HG02678 (cell line): Measurements from ENCODE around the gene ASPA.
"Not testable (repeated sequence)": the region's sequence is repeated elsewhere in the genome, so short reads cannot be mapped to it uniquely, and the experiment has no call there.

Source experiments
- ATAC-seq: cut with Tn5 transposase; IDR thresholded peaks from one replicate; pipeline ENCODE4 v1.9.1; 2021; ENCODE audit warnings: mild to moderate bottlenecking, moderate library complexity; ENCODE audit not compliant: unreplicated experiment

Gene ASPA

DNA sequence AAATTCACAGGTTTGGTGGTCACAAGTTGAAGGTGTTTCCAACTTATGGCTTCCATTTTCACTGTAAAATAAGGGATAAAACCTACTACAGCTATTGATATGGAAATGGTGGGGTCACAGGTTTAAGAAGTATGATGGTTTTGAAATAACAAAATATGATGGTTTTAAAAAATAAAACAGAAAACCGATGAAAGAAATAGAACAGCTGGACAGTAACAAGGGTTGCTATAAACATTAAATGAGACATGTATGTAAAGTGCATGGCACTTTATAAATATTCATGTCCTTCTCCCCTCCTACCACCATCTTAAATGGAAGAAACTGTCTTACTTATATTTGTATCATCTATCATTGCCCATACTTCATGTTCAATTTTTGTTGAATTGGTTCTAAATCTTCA lies 31.3 kb downstream of the ASPA start:
- no peak for ATAC-seq

DNA sequence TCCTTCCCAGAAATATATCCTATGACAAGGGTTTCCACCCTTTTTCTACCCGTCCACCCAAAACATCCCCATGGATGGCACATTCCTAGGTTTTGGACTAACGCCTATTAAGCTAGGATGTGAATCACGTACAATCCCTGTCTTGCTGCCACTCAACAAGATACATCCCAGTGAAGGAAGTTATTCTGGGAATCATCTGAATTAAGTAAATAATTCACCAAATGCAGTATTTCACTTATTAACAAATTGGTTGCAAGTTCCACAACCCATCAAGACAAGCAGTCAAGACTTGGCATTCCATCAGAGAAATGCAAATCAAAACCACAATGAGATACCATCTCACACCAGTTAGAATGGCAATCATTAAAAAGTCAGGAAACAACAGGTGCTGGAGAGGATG lies 32.1 kb downstream of the ASPA start:
- no peak for ATAC-seq

DNA sequence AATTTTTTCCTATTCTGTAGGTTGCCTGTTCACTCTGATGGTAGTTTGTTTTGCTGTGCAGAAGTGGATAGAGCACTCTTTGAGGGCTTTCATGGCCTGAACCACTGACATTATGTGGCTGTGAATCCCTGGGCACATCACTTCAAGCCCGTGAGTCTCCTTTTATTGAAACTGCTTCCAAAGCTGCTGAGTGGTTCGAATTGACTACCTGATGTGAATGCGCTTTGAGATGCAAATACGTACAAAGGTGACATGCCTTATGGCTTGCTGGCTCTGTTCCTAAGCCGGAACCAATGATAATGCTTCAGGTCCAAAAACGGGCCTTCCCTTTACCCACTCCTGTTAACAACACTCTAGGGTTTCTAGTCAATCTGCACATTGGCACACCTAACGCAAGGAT lies 34.3 kb downstream of the ASPA start:
- ATAC-seq: no peak

DNA sequence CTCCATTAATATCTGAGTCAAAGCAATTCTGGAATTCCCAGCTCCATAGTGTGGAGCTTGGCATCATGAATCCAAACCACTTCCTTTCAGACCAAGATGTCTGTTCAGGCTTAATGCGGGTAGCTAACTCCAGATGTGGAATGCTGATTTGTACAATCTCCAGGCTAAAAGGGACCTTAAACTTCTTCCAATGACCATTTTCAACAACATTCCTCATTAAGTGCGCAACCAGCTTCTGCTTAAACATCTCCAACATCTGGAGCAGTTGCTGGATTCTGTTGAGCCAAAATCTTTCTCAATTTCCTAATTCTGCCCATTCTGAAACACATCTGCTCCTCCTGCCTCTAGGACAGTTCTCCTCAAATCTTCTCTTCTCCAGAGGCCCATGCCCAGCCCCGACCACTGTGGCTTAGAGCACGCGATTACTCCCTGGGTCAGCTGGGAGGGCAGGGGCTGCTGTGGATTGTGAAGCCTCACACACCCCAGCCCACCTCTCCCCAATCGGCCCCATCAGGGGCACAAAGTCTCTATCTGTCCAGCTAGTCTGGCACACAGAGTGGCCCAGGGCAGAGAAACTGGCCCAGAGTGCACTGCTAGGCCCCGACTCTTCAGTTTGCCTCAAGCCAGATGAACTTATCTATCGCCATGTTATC lies 36.2 kb downstream of the ASPA start:
- no peak for ATAC-seq

DNA sequence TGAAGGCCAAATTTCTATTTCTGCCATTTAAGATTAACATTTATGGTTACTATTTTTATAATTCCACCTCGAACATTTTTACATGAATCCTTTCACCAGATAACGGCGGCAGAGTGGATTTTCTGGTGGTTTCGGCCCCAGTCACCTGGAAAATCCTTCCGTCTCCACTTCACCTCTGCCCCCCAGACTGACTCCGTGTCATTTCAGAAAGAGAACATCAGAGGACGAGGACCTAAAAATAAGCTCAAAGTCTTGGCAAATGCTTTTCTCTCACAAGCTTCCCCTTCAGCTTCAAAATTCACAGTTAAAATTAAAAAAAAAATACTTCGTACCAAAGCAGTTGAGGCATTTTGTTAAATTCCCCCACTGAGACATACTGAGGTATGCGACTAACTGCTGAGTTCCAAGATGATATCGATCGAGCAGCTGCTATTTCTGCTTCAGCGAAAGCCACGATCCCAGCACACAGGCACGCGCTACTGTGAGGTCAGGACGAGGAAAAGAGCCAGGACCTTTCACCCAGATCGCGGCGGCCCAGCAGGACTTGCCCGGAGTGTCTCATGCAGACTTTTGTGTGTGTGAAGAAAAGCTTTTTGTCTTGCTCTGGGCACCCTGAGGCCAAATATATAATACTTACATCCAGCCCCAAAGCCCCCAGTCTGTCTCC lies 36.8 kb downstream of the ASPA start:
- no peak for ATAC-seq

DNA sequence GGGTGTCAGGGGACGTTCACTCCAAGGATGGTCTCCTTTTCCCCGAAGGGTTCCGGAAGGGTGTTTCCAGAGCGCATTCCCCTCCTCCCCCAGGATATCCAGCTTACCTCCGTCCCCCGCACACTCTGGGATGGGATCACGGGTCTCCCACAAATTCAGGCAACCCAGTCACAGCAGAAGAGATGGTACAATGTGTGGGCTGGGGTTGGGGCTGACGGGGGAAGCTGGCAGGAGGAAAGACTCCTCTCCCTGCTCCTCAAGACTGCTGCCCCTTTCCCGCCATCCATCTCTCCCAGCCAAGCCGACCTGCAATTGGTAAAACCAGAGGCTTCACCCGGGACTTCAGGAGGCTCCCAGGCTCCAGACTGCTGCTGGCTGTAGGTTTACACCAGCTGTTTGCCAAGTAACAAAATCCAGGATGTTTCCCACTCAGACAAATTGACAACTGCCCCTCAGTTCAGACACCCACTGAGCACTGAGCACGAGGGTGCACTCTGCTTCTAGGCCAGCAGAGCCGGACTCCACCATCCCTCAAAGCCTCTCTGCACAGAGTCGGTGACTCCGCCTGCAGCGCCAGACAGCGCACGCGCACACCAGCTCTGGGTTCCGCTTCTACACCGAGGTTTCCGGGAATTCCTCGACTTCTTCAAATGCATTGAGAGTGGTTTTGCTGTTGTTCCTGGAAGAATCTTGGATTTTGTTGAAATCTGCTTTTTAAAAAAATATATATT lies 37.7 kb downstream of the ASPA start:
- no peak for ATAC-seq

DNA sequence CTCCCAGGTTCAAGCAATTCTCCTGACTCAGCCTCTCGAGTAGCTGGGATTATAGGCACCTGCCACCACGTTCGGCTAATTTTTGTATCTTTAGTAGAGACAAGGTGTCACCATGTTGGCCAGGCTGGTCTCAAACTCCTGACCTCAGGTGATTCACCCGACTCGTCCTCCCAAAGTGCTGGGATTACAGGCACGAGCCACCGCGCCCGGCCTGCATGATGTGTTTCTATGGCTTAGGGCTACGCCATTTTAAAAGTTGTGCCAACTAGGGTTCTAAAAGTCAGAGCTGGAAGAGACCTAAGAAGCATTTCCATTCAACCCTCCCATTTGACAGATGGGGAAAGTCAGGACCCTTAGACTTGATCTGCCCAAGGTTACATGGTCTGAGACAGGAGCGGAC lies 38.4 kb downstream of the ASPA start:
- not testable (repeated sequence) for ATAC-seq

DNA sequence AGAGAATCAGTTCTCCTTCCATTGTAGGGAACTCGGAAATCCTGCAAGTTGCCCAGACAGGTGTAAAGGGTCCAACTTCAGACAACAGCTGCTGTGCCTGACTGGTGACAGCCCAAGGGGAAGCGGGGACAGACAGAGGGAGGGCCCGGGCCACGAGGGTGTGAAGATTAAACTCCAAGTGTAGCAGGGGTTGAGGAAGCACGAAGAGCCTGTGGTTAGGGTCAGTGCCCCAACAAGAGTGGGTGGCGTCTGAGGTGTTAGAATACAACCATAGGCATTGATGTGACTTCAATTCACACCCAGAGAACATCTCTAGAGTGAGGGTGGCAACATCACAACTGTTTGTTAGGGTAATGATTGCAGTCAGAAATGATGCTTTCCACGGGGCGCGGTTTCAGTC lies 39.1 kb downstream of the ASPA start:
- no peak for ATAC-seq

DNA sequence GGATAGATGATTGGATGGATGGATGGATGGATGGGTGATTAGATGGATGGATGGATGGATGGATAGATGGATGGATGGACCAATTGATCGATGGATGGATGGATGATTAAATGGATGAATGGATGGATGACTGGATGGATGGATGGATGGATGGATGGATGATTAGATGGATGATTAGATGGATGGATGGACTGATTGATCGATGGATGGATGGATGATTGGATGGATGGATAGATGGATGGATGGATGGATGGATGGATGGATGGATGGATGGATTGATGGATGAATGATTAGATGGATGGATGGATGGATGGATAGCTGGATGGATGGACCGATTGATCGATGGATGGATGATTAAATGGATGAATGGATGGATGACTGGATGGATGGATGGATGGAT lies 43.7 kb downstream of the ASPA start:
- ATAC-seq: not testable (repeated sequence)

DNA sequence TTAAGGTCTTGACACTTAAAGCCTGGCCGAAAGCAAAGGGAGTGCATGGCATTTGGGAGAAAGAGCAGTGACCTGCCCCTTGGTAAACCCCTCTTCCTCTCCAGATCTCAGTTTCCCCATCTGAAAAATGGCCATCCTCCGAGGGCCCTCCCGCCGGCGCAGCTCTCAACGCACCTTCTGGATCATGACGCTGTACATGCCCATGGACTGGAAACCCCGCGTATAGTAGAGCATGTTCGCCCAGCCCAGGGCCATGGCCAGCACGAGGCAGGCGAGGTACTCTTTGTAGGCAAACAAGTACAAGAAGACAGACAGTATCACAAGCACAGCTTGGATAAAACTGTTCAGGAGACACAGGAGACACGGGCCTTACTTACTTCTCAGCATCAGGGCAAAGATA lies 48.2 kb downstream of the ASPA start:
- no peak for ATAC-seq

DNA sequence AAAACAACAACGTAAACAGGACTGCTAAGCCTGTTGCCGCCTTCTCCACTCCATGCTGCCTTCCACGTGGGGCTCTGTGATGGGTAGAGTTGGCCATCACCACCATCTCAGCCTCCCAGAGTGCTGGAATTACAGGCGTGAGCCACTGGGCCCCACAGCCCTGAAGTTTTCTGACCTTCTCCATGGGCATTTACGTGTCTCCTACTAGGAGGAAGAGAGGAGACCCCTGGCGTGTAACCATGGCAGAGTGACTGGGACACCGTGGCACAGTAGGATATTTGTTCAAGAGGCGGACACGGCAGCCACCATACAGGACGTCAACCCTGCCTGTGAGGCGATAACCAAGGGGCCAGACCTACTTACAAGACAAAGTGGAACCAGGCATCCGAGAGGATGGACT lies 50.7 kb downstream of the ASPA start:
- no peak for ATAC-seq

DNA sequence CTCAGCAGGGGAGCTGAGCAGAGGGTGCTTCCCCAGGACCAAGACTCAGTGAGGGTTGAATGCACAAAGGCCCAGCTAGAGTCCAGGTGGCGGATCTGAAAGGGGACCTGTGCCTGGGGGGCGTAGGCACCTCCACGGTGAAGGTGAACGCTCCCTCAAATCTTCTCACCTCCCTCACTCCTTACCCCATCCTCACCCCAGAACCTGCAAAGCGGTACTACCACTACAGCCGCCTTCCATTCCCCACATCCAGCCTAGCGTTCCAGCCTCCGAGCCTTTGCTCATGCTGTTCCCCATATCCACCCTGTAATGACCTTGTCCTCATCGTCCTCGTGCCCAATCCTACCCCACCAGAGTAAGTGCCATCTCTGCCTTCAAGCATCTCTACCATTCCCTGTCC lies 51.2 kb downstream of the ASPA start:
- ATAC-seq: no peak

DNA sequence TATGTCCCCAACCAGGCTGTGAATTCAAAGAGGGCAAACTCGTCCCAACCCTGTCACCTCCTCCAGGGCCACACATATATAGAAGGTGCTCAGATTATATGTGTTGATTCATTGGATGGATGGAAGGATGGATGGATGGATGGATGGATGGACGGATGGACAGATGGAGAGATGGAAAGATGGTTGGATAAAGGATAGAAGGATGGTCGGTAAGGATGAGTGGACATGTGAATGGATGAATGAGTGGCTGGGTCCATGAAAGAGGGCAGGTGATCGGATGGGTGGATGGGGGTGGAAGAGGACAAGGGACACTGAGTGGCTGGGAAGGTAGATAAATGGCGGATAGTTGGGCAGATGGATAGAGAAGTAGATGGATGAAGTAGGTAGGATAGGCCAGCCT lies 51.7 kb downstream of the ASPA start:
- no peak for ATAC-seq

DNA sequence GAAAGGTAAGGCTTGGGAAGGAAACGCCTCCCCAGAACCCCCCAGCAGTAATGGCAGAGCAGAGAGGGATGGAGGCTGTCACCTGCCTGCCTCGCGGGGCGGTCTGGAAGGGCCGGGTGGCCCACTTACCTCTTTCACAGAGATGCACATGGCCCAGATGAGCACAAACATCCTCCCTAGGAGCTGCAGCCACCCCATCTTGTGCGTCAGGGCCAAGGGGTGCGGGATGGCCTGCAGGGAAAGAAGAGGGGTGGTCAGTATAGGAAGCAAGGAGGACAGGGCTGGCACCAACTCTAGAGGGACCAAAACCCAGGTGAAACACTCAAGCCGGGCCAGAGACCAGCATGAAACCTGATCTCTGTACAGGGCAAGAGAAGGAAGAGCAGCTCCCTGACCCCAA lies 52.1 kb downstream of the ASPA start:
- no peak for ATAC-seq

DNA sequence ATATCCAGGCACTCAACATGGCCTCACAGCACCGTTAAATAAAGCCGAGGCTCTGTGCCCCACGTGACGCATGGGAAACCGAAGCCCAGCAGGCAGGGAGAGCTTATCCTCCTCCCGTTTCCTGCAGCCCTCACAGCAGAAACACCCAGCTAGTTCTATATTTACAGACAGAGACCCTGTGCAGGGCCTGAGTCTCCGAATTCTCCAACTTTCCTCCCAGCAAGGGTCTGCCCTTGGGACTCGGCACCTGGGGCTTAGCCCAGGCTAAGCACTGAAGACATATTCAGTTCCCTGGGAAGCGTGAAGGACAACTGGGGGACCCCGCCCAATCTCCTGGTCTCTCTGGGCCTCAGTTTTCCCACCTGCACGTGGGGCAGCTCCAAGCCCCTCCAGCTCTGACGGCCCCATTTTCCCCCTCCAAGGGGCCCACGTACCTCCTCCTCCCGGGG lies 52.6 kb downstream of the ASPA start:
- ATAC-seq: no peak

DNA sequence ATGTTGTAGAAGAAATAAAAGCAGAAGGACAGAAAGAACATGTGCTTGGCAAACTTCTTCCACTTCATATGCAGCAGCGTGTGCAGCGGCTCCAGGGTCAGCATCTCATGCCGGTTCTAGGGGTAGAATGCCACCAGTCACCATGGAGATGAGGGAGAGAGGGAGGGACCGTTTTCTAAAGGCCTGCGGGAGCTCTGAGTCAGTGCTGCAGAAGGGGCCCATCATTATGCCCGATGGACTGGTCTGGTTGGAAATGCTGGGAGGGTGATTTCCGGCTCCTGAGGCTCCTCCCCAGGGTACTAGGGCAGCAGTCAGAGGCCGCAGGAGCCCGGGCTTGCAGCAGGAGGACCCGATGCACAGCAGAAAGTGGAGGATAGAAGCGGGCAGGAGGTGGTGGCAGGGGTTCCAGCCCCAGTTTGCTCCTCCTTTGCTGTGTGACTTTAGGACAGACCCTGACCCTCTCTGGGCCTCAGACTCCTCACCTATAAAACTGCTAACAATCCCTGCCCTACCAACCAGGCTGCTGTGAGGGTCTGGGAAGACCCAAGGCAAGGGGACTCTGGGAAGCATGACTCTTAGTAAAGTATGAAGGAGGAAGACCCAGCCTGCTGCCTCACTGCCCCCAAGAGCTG lies 53.2 kb downstream of the ASPA start:
- no peak for ATAC-seq

DNA sequence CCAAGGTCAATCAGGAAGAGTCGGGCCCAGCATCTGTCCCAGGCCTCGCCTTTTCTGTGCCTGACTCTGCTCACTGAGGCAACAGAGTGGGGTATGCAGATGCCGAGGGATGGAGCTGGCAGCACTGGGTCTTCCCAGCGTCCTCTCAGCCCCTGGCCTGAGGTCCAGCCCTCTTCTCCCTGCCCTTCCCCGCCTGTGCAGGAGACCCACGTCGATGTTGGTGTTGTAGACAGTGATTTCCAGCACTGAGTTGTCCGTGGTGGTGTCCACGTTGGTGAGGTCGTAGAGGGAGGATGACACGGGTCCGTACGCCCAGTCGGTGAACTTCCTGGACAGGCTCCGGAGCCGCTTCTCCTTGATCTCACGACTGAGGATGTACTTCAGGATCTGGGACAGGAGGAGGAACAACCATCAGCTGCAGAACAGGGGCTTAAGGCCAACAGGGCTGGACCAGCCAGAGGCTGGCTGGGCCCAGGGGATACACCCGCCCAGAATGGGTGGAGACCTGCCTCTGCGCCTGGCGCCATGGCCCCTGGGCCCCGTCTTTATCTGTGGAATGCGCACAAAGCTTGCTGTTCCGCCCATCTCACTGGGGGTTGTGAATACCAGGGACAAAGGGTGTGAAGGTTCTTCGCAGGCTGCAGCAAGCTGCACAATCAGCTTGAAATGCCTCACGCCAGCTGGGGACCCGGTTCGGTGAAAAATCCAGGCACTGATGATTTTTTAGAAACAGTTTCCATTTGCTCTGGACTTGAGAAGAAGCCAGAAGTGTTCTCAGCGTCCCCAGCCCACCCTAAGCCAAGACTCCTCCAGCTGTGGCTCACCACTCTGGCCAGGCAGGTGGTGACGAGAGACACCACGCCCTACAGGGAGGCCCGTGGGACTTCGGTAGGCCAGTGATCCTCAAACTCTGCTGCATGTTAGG lies 54.3 kb downstream of the ASPA start:
- no peak for ATAC-seq

DNA sequence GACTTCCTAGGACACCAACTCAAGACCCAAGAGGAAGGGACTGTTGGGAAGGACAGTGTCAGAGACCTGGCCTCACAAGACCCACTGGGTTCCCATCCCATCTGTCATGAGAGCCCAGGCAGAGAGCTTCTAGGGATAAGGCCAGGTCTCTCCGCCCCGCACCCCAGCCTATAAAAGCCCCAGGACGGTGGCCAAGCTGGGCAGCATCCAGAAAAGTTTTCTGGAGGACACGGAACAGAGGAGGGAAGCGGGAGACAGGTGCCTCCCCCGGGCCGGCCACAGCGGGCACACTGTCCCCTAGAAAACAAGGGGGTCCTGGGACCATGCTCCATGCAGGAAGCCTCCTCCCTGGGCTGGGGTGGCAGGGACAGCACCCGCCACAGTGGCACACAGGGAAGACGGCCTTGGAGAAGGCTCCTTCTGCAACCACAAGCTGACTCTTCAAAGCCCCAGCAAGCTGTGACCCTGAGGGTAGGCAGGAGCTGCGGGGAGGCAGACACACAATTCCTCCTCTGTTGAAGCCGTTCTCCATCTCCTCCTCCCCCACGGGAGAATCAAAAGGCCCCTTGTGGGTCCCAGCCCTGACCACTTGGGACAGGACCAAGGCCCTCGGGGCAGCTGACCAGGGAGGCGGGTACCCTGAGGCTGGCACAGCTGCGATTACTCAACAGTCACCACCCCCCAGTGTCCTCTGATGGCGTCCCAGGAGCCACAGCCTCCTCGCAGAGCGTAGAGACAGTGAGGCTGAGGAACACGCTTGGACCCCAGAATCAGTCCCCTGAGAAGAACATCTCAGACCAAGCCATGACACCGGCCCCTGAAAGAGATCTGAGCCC lies 55.7 kb downstream of the ASPA start:
- ATAC-seq: no peak

DNA sequence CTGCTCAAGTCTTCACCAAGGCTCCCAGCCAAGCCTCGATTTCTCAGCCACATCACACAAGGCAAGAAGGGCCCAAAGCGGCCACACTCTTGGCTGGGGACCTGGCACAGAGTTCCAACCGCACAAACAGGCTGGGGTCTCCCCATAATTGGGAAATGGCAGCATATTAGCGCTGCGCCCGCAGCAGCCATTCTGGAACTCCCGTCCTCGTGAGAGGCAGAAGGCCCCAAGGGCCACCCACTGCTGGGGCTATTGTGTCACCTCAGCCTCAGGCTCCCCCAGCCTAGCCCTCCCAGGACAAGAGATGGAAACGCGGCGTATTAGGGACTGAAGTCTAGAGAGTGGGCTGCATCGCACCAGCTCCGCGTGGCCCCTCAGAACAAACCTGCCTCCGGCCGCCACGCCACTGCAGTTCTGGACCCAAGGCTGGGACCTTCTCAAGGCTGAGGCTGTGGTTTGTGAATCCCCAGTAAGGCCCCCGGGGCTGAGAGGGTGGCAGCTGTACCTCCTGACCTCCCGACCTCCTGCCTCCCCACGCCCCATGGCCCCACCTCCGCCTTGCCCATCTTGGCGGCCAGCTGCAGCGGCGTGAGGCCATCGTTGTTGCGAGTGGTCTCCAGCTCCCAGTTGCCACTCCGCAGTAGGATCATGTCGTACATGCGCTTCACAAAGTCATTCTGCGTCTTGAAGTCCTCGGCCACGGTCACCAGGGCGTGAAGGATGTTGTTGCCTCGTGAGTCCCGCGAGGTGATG lies 56.5 kb downstream of the ASPA start:
- ATAC-seq: no peak
